Activated CD8-positive, alpha-beta memory T cell treated with anti-CD3 and anti-CD28 coated beads, Interleukin-2, amount 50 U/mL, for 4 hours (primary cell): Measurements from ENCODE around the gene GLCE.

Source experiments
- DNase-seq: peaks from one replicate; pipeline ENCODE4 v3.0.0-alpha.2; 2020

GLCE gene

DNA sequence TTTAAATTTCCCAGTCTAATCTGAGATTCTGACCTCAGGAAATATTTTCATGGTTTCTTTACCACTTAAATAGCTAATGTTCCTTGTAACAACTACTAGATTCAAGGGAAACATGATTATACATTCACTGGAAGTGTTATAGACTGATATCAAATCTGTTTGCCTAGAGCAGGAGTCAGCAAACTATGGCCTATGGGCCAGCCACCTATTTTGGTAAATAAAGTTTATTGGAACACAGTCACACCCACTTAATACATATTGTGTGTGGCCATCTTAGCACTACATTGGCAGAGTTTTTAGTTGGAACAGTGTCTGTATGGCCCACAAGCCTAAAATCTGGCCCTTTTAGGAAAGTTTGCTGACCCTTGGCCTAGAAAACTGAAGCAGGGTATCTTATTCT lies 50.1 kb downstream of the GLCE start:
- DNase-seq: no peak

DNA sequence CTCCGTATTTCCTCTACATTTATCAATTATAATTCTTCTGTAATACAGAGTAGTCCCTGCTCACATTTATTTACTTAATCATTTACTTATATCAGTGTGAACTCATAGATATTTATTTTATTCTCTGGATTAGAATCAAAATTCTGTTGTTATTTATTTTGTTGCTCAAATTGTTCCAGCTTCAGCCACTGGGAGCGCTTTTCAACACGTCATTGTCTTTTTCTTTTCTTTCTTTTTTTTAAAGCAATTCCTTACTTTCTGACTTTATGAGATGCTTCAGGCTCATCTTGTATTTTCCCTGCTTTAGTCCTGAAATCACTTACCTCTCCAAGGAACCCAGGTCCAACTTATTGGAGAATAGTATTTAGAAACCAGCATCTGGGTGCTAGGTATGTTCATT lies 53.4 kb downstream of the GLCE start:
- DNase-seq: no peak

DNA sequence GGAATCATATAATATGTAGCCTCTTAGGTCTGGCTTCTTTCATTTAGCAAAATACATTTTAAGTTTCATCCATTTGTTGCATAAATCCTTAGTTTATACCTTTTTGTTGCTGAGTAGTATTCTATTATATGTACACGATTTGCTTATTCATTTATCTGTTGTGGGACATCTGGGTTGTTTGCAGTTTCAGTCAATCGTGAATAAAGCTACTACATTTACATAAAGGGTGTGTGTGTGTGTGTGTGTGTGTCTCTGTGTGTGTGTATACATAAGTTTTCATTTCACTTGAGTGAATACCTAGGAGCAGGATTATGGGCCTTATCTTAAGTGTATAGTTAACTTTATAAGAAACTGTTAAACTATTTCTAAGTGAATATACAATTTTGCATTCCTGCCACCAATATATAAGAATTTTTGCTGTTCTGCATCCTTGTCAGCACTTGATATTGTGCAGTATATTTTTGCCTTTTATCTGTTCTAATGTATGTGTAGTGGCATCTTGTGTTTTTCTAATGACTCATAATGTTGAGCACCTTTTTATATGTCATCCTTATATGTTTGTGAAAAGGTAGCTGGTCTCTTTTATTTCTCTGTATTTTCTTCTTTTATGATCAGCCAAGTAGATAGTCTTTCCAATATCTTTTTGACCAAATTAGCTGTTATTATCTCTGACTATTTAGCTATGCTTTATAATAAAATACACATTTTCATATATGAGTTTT lies 55.0 kb downstream of the GLCE start:
- no peak for DNase-seq

DNA sequence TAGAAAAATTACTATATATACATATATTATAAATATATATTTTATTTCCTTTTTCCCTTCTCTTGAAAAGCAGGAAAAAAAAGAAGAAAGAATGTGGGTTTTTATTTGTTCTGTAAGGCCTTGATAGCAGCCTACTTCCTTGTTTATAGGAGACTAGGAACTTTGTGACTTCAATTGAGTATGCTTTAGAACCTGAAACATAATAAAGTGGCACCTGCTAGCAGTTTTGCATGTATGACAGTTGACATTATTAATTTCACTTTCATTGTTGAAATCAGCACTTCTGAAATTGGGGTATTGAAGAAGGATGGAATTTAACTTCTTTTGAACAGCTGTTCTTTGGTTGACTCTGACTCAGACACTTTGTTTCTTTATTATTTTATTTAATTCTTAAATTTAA lies 56.9 kb downstream of the GLCE start:
- DNase-seq: no peak

DNA sequence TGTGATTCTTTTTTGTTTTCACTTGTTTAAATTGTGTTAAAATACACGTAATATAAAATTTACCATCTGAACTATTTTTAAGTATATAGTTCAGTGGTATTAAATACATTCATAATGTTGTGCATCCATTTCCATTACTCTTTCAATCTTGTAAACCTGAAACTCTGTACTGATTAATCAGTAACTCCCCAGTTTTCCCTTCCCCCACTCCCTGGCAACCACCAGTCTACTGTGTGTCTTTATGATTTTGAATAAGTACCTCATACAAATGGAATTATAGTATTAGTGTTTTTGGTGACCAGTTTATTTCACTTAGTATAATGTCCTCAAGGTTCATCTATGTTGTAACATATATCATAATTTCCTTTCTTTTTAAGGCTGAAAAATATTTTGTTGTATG lies 59.3 kb downstream of the GLCE start:
- no peak for DNase-seq

DNA sequence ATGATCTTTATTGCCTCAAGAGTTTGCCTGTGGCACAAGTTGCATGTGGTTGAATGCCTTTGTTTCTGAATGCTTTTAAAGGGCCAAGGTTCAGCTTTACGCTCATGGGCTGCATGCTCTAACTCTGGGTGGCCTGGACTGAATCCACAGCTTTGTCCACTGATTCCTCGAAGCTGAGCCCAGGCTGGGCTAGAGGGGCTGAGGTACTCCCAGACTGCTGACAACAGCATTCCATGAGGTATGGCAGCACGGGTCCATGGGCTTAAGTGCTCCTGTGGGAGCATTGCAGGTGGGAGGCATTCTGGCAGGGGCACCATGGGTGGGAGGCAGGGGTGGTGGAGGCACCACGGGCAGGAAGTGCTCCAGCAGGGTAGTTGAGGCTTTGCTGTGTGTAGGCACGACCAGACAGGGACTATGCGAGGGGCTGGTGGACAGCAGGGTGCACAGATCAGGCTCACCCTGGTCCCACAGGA lies 61.6 kb downstream of the GLCE start:
- no peak for DNase-seq

DNA sequence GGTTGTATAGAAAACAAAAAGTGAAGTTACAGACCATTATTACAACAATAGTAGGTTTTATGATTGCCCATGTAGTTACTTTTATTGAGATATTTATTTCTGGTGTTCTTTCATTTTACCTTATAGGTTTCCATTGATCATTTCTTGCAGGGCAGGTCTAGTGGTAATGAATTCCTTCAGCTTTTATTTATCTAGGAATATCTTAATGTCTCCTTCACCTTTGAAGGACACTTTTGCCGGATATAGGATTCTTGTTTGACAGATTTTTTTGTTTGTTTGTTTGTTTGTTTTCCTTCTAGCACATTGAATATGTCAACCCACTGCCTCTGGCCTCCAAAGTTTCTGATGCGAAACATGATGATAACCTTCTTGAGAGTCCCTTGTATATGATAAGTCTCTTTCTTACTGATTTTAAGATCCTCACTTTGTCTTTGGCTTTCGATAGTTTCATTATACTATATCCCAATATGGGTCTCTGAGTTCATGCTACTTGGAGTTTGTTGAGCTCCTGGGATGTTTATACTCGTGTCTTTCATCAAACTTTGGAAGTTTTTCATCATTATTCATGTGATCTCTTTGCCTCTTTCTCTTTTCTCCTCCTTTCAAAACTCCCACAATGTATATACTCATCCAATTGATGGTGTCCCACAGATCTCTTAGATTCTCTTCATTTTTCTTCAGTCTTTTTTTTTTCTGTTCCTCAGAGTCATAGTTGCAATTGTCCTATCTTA lies 62.8 kb downstream of the GLCE start:
- no peak for DNase-seq

DNA sequence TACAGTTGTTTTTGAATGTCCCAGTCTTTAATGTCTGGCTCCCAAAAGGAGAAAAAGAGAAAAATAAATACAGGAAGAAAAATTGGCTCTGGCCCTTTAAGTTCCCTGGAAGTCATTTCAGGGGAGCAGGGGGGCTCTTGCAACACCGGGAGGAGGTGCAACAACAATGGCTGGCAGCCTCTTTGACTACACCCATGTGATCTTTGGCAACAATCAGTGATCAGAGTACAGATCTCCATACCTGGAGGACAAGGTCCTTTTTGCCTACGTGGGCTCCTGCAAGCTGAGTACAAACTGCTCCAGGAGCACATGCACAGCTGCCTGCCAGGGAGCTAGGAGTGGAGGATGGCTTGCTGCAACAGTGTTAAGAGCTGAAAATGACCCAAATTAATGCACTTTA lies 63.9 kb downstream of the GLCE start:
- DNase-seq: no peak

DNA sequence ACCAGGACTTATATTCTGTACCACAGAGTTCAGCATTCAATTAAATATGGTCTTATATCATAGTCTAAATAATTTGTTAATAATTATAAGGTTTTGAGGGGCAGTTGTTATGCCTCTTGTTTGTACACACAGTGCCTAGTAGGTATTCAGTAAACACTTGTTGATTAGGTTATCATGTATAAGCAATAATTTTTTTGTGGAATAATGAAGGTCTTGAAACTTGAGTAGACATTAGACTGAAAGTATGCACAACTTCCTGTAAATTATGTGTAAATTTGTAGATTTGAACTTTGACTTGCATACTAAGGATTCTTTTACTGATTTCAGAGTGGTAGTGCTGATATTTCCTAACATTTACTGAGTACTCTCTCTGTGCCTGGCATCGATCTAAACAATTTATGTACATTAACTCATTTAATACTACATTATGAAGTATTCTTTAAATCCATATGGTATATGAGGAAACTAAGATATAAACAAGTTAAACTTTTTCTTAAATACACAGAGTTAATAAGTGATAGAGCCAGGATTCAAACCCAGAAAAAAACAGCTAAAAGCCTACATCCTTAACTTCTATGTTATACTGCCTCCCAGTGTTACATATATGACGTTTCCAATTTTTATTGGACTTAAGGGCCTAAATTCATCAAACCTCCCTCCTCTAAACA lies 65.1 kb downstream of the GLCE start:
- DNase-seq: no peak

DNA sequence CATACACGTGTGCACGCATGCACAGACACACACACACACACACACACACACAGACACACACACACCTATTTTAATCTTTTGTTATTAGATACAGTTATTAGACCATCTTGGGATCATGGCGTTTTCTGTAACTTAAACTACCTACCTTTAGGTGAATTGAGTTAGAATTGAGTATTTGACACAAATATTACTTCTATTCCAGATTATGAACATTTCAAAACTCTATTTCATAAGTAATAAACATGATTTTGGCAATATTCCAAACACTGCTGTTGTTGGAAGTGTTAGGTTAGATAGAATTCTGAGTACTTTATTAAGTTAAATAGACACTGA lies 65.6 kb downstream of the GLCE start:
- DNase-seq: no peak

DNA sequence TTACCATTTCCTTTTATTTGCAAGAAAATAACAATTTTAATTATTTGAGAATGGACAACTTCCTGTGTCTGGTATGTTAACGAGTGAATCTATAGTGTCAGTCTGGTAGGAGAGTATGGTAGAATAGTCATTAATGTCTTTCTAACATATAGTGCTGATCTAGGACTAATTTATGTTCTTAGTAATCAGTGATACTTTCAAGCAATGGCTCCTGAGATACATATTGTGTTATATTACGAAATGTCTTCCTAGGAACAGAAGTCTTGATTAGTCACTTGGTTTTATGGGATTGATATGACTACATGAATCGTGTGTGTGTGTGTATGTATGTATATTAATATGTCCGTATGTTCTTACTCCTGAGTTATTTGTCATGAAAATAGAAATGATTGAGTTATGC lies 71.7 kb downstream of the GLCE start:
- no peak for DNase-seq

DNA sequence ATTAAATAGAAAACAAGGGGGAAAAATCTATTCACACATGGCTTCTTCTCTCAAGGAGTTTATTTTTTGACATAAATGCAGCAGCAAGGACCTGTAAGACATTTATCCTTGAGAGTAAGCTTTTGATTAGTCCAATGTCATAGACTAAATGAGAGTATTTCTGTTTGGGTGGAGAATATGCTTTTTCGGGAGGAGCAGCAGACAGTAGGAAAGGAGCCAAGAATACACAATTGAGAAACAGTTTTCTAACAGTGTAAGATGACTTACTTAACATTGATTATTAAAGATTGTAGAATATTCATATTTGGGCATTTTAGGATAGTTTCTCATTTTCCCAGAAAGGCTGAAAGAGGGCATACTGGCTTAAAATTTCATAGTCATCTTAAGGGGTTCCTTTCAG lies 72.3 kb downstream of the GLCE start:
- DNase-seq: no peak

DNA sequence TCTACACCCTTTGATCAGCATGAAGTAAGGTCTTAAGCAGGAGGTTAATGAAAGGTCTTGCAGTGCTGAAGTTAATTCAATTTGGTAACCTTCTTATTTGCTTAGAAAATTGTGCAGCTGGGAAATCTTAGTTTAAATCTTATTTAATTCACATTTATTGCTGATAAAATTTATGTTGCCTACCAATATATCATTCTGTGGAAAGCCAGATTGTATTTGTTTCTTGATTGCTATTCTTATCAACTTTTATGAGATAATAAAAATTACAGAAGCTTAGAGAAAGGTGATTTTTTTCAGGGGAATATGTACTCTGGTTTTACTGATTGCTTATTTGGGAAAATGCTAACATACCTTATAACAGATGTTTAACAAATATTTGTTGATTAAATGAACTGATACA lies 74.2 kb downstream of the GLCE start:
- DNase-seq: no peak

DNA sequence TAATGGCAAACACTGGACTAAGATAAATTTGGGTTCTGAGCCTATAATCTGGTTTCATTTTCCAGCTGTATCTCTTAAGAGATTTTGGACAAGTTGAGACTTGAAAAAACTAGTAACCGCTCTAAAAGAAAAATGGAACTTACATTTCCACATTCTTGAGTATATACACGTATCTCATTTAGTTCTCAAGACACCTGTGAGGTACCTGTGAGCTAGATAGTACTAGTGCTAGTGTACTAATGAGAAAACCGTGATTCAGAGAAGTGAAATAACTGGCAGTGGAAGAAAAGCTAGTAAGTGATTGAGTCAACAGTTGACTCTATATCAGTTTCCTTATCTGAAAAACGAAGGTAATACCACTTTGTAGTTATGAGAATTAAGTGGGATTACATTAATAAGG lies 76.1 kb downstream of the GLCE start:
- DNase-seq: no peak

DNA sequence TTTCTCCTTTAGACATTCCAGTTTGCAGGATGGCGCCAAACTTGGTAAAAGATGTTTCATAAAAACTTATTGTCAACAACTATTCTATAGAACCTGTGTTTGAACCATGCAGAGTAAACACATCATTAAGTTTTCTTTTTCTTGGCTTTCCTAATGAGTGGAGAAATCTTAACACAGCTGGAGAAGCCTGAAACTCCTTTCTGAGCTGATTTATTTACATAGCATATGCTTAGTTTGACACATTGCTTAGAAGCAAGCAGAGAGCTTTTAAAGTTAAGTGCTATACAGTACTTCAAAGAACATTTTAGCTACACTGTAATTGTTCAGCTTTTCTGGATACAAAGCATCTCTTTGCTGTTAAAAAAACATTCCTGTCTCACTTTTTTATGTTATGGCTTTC lies 77.3 kb downstream of the GLCE start:
- DNase-seq: no peak

DNA sequence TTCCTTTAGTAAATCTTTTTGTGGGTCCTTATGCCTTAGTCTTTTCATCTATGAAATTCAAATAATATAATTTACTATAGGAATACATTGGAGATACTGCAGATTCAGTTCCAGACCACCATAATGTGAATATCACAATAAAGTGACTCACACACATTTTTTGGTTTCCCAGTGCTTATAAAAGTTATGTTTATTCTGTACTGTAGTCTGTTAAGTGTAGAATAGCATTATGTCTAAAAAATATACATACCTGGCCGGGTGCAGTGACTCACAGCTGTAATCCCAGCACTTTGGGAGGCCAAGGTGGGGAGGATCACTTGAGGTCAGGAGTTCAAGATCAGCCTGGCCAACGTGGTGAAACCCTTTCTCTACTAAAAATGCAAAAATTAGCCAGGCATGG lies 84.4 kb downstream of the GLCE start:
- no peak for DNase-seq

DNA sequence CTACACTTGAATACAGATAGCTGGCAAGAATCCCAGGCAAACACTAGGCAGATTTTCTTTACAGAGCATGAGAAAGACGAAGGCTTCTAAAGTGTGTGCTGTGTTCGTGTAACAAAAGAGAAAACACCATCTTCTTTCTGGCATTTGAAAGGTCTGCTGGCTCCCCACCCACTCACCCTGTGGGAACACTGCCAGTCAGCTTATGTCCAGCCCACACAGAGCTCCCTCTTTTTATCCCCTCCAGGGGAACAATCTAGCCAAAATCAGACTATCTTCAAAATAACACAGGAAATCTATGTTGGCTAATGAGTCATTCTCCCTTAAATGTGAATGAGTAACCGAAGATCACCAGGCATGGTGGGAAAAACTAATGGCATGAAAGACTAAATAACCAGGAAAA lies 92.7 kb downstream of the GLCE start:
- DNase-seq: no peak

DNA sequence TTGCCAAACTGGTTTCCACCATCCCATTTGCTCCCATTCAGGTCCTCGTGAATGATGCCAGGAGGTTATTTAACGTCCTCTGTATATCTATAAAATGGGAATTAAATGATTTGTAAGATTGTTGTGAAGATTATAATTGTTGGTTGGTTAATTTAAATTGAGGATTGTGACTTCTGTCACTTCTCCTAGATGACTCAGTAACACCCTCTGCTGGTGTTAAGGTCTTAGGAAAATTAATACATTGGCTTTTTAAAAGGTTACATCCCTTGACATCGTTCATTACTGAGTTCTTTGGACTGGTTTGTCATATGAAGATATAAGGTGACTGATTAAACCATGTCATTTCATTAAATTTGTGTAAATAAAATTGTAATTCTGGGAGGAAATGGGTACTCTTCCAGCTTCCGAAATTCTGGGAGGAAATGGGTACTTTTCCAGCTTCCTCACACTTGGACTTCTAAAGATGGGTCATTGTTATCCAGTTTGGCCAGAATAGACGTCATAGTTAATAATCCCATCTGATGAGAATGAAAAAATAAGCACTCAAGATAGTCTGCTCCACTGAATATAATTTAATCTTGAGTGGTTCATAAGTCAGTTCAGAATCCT lies 105.0 kb downstream of the GLCE start:
- no peak for DNase-seq

DNA sequence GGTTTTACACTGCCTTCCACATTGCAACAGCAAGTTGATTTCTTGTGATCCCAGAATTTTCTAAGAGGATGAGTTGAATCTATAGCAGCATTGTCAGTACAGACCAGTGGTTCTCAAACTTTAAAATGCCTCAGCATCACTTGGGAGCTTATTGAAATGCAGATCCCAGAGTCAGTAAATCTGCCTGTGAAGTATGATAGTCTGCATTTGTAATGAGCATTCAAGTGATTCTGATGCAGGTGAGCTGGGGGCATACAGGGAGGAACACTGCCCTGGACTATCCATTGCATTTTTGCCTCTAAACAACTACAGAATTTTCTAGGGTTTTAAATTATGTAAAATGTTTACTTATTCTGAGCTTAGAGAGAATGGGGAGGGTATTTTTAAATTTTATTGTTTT lies 110.8 kb downstream of the GLCE start:
- DNase-seq: no peak

DNA sequence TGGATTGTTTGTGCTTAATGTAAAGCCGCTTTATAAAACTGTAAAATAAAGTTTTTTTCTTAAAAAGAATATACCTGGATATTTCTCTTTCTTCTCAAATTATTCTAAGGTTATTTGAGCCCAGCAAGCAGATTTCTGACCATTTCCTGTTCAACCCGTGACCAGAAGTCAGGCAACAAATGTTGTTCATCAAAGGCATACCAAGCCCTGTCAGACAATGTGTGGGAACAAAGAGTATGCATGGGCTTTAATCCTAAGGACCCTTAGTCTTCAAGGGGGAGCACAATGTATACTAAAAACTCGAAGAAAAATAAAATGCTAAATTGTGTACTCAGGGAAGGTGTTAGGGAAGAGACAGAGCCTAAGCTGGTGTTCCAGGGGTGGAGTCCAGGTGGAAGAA lies 111.7 kb downstream of the GLCE start:
- DNase-seq: no peak

DNA sequence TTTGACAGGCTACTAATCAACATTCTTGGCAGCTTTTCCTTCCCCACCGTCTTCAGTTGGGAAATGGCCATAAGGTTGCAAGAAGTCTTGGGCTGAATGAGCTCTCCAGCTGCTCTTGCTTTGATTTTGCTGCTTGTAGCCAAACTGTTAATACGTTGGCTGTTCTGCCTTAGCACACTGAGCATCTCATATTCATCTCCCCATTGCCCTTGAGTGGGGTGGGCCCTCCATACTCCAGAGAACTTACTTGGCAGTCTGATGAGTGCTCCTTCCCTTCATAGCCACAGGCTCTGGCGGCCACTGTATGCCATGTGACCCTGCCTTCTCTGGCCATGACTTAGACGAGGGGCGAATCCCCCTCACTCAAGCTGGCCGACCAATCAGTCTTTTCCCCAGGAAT lies 112.5 kb downstream of the GLCE start:
- DNase-seq: no peak

DNA sequence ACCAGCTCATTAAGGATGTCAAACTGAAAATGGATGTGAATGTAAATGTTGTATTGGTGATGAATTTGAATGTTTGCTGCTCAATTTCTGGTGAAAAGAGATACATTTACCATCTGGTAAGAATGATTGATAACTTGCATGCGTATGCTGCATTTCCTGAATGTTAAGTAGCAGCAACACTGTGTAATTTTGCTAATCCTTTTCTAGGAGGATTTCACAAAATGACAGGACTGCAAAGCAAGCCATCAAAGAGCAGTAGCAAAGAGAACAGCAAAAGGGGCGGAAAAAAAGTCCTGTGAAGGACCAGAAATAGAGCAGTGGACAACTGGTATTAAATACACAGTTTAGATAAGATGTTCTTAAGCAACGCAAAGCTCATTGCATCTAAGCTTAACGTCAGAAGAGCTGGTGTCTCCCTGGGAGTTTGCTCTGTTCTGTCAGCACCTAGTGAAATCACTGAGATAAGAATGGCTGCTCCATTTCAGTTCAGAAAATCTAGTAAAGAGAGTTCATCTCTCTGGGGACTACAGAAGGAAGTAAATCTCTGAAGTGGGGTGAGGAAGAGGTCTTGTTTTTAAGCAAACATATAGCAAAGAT lies 114.7 kb downstream of the GLCE start:
- no peak for DNase-seq

DNA sequence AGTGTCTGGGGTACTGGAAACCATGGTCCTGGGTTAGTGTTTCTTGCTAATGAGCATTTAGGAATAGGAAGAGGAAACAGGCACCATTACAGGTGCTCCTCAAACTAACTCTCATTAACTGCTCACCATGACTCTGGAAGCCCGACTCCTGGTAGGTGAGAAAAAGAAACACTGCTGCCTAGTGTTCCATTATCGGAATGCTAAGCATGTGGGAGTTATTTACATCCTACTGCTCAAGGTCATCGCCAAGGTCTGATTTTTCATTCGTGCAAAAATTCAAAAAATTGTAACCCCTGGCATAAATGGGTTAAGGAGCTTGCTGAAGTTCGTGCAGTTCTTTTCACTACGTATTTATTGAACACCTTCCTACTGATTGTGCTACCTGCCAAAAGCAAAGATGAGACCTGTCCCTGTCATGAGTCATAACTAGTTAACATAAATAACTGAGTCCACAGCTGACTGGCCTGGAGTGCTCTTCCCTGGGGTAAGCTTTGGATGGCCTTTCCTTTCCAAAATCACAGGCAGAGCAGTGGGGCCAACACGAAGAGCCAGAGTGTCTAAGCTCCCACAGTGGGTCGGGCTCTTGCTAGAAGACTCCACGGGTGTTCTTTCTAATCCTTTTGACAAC lies 115.6 kb downstream of the GLCE start:
- DNase-seq: no peak
